ENCODE measurements around the gene PDE4D.

The PDE4D gene

GRCh38 chr5:59789894-59790293 lies 103.6 kb downstream of the PDE4D start:
- no peak for TF ChIP-seq SIN3A (IDR thresholded peaks at IDR 0.05; ENCODE audit: borderline replicate concordance, insufficient read depth, low read length)
- no peak for TF ChIP-seq REST (IDR thresholded peaks at IDR 0.05; ENCODE audit: insufficient read depth in 1 of 2, low read depth in 2 of 2, low read length in 2 of 2)
- TF ChIP-seq POLR2AphosphoS5 (IDR thresholded peaks at IDR 0.05; ENCODE audit: low read depth, low read length), result no peak
- no peak for TF ChIP-seq TAF1 (IDR thresholded peaks at IDR 0.05; ENCODE audit: borderline replicate concordance, insufficient read depth, low read length)
- TF ChIP-seq FOXP2 (optimal IDR thresholded peaks at IDR 0.05; ENCODE audit: borderline replicate concordance, extremely low read depth, extremely low read length, insufficient read depth), result no peak

- no peak for TF ChIP-seq FOXP2 (optimal IDR thresholded peaks at IDR 0.05; ENCODE audit: borderline replicate concordance, extremely low read depth, extremely low read length, insufficient read depth)
- no peak for TF ChIP-seq REST (IDR thresholded peaks at IDR 0.05; ENCODE audit: insufficient read depth in 1 of 2, low read depth in 2 of 2, low read length in 2 of 2)
- TF ChIP-seq SIN3A (IDR thresholded peaks at IDR 0.05; ENCODE audit: borderline replicate concordance, insufficient read depth, low read length), result no peak
- TF ChIP-seq POLR2AphosphoS5 (IDR thresholded peaks at IDR 0.05; ENCODE audit: low read depth, low read length), result no peak
- TF ChIP-seq TAF1 (IDR thresholded peaks at IDR 0.05; ENCODE audit: borderline replicate concordance, insufficient read depth, low read length), result no peak
These were observed 104.3 kb downstream of the PDE4D start for GRCh38 chr5:59789197-59789596.

DNA sequence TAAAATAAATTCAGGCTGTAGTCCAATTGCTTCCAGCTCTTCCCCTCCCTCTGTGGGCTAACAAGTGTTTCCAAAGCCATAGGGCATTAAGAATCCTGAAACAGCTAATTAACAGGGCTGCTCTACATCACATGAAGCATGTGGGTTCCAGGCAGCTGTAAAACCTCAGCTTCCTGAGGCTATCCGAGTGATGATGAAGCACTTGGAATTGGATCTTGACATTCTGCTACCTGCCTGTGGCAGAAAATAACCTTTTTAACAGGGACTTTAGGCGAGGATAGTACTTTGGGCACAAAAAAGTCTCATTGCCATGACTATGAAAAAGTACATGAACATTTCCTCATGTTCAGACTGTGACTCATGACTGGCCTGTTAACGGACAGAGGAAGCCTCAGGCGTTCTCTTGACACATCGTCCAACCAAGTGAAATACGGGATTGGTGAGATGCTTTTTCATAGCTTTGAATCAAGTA lies 107.2 kb downstream of the PDE4D start:
- 0 out of 2 replicates have a peak, but pooled peaks have one; percentile 27 for TF ChIP-seq SIN3A (IDR thresholded peaks at IDR 0.05; ENCODE audit: borderline replicate concordance, insufficient read depth, low read length)
- no peak for TF ChIP-seq REST (IDR thresholded peaks at IDR 0.05; ENCODE audit: insufficient read depth in 1 of 2, low read depth in 2 of 2, low read length in 2 of 2)

- TF ChIP-seq SIN3A (IDR thresholded peaks at IDR 0.05; ENCODE audit: borderline replicate concordance, insufficient read depth, low read length) (no peak), POLR2AphosphoS5 (IDR thresholded peaks at IDR 0.05; ENCODE audit: low read depth, low read length) (no peak), TAF1 (IDR thresholded peaks at IDR 0.05; ENCODE audit: borderline replicate concordance, insufficient read depth, low read length) (no peak), FOXP2 (optimal IDR thresholded peaks at IDR 0.05; ENCODE audit: borderline replicate concordance, extremely low read depth, extremely low read length, insufficient read depth) (no peak), REST (IDR thresholded peaks at IDR 0.05; ENCODE audit: insufficient read depth in 1 of 2, low read depth in 2 of 2, low read length in 2 of 2) (no peak)
These were observed 107.7 kb downstream of the PDE4D start for GRCh38 chr5:59785676-59786333.

GRCh38 chr5:59783264-59783663 lies 110.3 kb downstream of the PDE4D start:
- no peak for TF ChIP-seq SIN3A (IDR thresholded peaks at IDR 0.05; ENCODE audit: borderline replicate concordance, insufficient read depth, low read length)
- no peak for TF ChIP-seq TAF1 (IDR thresholded peaks at IDR 0.05; ENCODE audit: borderline replicate concordance, insufficient read depth, low read length)
- TF ChIP-seq REST (IDR thresholded peaks at IDR 0.05; ENCODE audit: insufficient read depth in 1 of 2, low read depth in 2 of 2, low read length in 2 of 2), result no peak
- TF ChIP-seq FOXP2 (optimal IDR thresholded peaks at IDR 0.05; ENCODE audit: borderline replicate concordance, extremely low read depth, extremely low read length, insufficient read depth), result no peak
- no peak for TF ChIP-seq POLR2AphosphoS5 (IDR thresholded peaks at IDR 0.05; ENCODE audit: low read depth, low read length)
